Tibial artery (tissue), 4 donors: ENCODE measurements around the gene GAS6.
"Not testable (repeated sequence)": the region's sequence is repeated elsewhere in the genome, so short reads cannot be mapped to it uniquely, and the experiment has no call there.

ENCODE experiments used
- DNase-seq, 2 donors: peaks; one replicate each; pipeline ENCODE4 v3.0.0-alpha.2; 2019
- H3K27ac ChIP-seq, 2 donors: fragments of 200-600 bp; sonication (generic) in 1 of 2; 1 replicate in 1 of 2; 2 replicates in 1 of 2; pipeline ENCODE4 v1.5.1; 2018 to 2019; ENCODE audit warnings: mild to moderate bottlenecking in 1 of 2
- H3K27me3 ChIP-seq, 2 donors: fragments of 200-600 bp; sonication (generic) in 1 of 2; one replicate each; pipeline versions ENCODE4 v1.5.1 to v1.6.0; 2016 to 2019
- H3K36me3 ChIP-seq, 3 donors: fragments of 200-600 bp; sonication (generic) in 2 of 3; one replicate each; pipeline ENCODE4 v1.5.1; 2016 to 2019; ENCODE audit warnings: mild to moderate bottlenecking in 2 of 3
- H3K4me1 ChIP-seq, 4 donors: fragments of 200-600 bp; sonication (generic) in 2 of 4; 1 replicate in 3 of 4; 2 replicates in 1 of 4; pipeline ENCODE4 v1.5.1; 2016 to 2019
- H3K4me3 ChIP-seq, 2 donors: fragments of 200-600 bp; sonication (generic) in 1 of 2; 1 replicate in 1 of 2; 2 replicates in 1 of 2; pipeline ENCODE4 v1.5.1; 2018 to 2019; ENCODE audit warnings: mild to moderate bottlenecking in 2 of 2
- H3K9me3 ChIP-seq, 3 donors: fragments of 200-600 bp; sonication (generic) in 1 of 3; one replicate each; pipeline ENCODE4 v1.5.1; 2016 to 2019
- intact Hi-C: fragments of 100-400 bp; cut with DNase I; formaldehyde crosslinking; loops from one replicate; pipeline ENCODE4 v1.15.0; 2023; ENCODE audit warnings: low total_unique reads
- TF ChIP-seq, protein P1 (sequence below), 2 experiments: fragments of 200-600 bp in 1 of 2; fragments of 450-650 bp in 1 of 2; IDR thresholded peaks; one replicate each; pipeline ENCODE4 v1.5.1; 2017 to 2019; ENCODE audit warnings: antibody characterized with exemption in 2 of 2, mild to moderate bottlenecking in 1 of 2, moderate library complexity in 1 of 2

Gene GAS6

DNA sequence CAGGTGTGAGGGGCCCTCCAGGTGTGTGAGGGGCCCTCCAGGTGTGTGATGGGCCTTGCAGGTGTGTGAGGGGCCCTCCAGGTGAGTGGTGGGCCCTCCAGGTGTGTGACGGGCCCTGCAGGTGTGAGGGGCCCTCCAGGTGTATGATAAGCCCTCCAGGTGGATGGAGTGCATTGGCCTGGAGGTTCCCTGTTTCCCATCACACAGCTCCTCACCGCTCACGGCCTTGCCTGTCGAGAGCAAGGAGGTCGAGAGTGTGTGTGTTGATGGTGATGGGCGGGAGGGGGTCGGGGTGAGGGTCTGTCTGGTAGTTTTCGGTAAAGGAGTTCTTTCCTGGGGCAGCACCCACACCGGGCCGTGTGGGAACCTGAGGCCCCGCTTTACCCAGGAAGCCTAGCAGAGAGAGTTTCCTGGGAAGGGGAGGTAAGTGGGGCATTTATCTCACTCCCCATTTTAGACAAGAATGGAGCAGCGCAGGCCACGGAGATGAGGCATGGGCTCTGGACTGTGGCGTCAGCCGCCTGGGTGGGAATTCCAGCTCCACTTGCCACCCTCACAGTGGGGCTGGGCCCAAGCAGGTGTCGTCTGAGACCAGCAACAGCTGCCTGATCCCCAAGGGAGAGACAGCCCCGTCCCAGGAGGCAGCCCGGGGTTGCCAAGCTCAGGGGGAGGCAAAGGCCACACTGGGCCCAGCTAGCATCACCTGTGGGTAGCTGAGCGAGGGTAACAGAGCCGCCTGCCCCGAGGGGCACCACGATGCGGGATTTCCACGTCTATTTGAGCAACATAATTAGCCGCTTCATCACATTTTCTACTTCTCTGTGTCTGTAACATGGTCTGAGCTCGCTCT is 10.9 kb upstream of the GAS6 start:
- intact Hi-C loops, result no loop called here

DNA sequence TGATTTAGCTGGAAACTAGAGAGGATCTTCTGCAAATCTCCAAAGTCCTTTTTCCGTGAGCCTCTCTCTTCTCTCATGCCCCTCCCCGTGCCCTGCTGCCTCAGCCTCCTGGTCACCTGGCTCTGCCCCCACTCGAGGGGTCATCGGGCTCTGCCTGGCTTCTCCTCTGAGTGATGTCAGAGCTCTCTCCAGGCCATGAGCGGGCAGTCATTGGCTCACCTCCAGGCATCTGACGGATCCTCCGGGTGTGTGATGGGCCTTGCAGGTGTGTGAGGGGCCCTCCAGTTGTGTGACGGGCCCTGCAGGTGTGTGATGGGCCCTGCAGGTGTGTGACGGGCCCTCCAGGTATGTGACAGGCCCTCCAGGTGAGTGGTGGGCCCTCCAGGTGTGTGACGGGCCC is 10.3 kb upstream of the GAS6 start:
- intact Hi-C loops, result no loop called here
- Histone ChIP-seq H3K27ac (no peak overlapping the region), H3K36me3 (no peaks in the 10 kb centered on the region), H3K4me3 (no peak overlapping the region), H3K9me3 (no peaks in the 10 kb centered on the region), H3K27me3 (no peaks in the 10 kb centered on the region), H3K4me1 (peaks cover 0 to 2% (median 0%) of the 10 kb centered on the region in 4 donors)
- DNase-seq, result peak in 1 of 2 donors; percentile 55
- TF ChIP-seq, protein P1, sequence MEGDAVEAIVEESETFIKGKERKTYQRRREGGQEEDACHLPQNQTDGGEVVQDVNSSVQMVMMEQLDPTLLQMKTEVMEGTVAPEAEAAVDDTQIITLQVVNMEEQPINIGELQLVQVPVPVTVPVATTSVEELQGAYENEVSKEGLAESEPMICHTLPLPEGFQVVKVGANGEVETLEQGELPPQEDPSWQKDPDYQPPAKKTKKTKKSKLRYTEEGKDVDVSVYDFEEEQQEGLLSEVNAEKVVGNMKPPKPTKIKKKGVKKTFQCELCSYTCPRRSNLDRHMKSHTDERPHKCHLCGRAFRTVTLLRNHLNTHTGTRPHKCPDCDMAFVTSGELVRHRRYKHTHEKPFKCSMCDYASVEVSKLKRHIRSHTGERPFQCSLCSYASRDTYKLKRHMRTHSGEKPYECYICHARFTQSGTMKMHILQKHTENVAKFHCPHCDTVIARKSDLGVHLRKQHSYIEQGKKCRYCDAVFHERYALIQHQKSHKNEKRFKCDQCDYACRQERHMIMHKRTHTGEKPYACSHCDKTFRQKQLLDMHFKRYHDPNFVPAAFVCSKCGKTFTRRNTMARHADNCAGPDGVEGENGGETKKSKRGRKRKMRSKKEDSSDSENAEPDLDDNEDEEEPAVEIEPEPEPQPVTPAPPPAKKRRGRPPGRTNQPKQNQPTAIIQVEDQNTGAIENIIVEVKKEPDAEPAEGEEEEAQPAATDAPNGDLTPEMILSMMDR (IDR thresholded peaks at IDR 0.05), result no peak

More for the DNA sequence above, 10.9 kb upstream of the GAS6 start:
- TF ChIP-seq, protein P1 (IDR thresholded peaks at IDR 0.05), result no peak
- Histone ChIP-seq H3K27ac (no peak overlapping the region), H3K27me3 (no peaks in the 10 kb centered on the region), H3K36me3 (no peaks in the 10 kb centered on the region), H3K4me1 (peaks cover 0 to 9% (median 2%) of the 10 kb centered on the region in 4 donors), H3K9me3 (no peaks in the 10 kb centered on the region), H3K4me3 (no peak overlapping the region)
- peak in 1 of 2 donors; percentile 62 for DNase-seq

- TF ChIP-seq, protein P1 (IDR thresholded peaks at IDR 0.05), result no peak
- no peaks in the 10 kb centered on the region for H3K27me3 ChIP-seq
- H3K36me3 ChIP-seq, result no peaks in the 10 kb centered on the region
- H3K27ac ChIP-seq, result no peak overlapping the region
- peaks cover 0 to 10% (median 6%) of the 10 kb centered on the region in 4 donors for H3K4me1 ChIP-seq
- no peak overlapping the region for H3K4me3 ChIP-seq
- intact Hi-C loops, result no loop called here
- no peaks in the 10 kb centered on the region for H3K9me3 ChIP-seq
- DNase-seq, result no peak
Measured at GRCh38 chr13:113869263-113869662, 5.4 kb upstream of the GAS6 start.

DNA sequence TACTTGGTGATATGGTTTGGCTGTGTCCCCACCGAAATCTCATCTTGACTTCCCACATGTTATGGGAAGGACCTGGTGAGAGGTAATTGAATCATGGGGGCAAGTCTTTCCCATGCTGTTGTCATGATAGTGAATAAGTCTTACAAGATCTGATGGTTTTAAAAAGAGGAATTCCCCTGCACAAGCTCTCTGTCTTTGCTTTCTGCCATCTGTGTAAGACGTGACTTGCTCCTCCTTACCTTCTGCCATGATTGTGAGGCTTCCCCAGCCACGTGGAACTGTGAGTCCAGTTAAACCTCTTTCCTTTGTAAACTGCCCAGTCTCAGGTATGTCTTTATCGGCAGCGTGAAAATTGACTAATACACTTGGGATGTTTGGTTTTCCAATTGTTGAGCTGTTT is 4.0 kb upstream of the GAS6 start:
- H3K9me3 ChIP-seq, intact Hi-C loops, H3K27me3 ChIP-seq, DNase-seq, H3K27ac ChIP-seq, H3K4me1 ChIP-seq, H3K36me3 ChIP-seq, H3K4me3 ChIP-seq: not testable (repeated sequence)

- intact Hi-C loops, result no loop called here
- no peak overlapping the region for H3K4me3 ChIP-seq
- no peak for DNase-seq
- H3K9me3 ChIP-seq, result no peaks in the 10 kb centered on the region
- TF ChIP-seq, protein P1 (IDR thresholded peaks at IDR 0.05), result no peak
- H3K4me1 ChIP-seq, result peaks cover 0 to 32% (median 29%) of the 10 kb centered on the region in 4 donors
- H3K36me3 ChIP-seq, result peaks cover 0 to under 1% (median 0%) of the 10 kb centered on the region in 3 donors
- no peaks in the 10 kb centered on the region for H3K27me3 ChIP-seq
- no peak overlapping the region for H3K27ac ChIP-seq
Measured at GRCh38 chr13:113865427-113865826, 1.6 kb upstream of the GAS6 start.

DNA sequence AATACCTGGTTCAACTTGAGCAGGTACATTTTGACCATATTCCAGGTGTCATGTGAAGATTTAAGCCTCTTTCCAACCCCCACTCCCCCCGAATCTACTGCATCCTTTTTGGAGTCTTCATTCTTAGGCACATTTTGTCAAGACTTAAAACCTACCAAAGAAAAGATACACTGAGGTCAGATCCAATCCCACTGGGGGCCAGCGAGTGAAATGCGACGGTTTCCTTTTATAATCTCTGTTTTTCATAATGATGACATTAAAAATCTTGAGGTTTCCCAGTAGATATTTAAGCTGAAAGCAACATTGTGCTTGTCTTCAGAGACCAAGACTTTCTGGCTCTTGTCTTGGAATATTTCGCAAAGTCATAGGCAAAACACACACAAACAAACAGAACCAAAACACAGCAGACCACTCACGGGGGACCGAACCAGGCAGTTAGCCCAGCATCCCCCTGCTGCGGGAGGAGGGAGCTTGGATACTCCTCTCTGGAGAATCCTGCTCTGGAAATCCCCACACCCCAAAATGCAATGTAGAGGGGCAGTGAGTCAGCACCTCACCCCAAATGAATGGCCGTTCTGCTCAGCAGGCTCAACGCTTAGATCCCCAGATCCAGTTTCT is 506 bp upstream of the GAS6 start:
- intact Hi-C loops, result loop anchor here (5.0 kb wide), 1 partner anchor 47 kb away; no protein-coding TSS in a partner anchor
- Histone ChIP-seq H3K4me3 (peak overlapping the region; percentile 86 to 92), H3K27ac (peak overlapping the region; percentile 96), H3K4me1 (peaks cover 0 to 40% (median 32%) of the 10 kb centered on the region in 4 donors), H3K36me3 (peaks cover 0 to 10% (median 0%) of the 10 kb centered on the region in 3 donors), H3K9me3 (no peaks in the 10 kb centered on the region), H3K27me3 (no peaks in the 10 kb centered on the region)
- peak in 1 of 2 donors; percentile 60 for DNase-seq
- TF ChIP-seq, protein P1 (IDR thresholded peaks at IDR 0.05), result no peak
